Osteocyte (in vitro differentiated cells): ENCODE results near the gene CCL3. TPM values are rescaled to one million over a fixed set of nuclear protein-coding genes. Genes with fewer than 3 reads are reported as not detected.

Experiments used
- DNase-seq: peaks from one replicate; pipeline ENCODE4 v3.0.0; 2021; ENCODE audit warnings: mixed read lengths; ENCODE audit not compliant: unreplicated experiment; ENCODE audit errors: extremely low spot score
- H3K27ac Mint-ChIP-seq: one replicate; pipeline ENCODE4 v1.8.0; 2021; ENCODE audit warnings: mild to moderate bottlenecking, mixed read lengths; ENCODE audit not compliant: unreplicated experiment
- H3K27me3 Mint-ChIP-seq: one replicate; pipeline ENCODE4 v1.8.0; 2021; ENCODE audit warnings: mixed read lengths; ENCODE audit not compliant: unreplicated experiment
- H3K36me3 Mint-ChIP-seq: one replicate; pipeline ENCODE4 v1.8.0; 2021; ENCODE audit warnings: mixed read lengths; ENCODE audit not compliant: unreplicated experiment
- H3K4me1 Mint-ChIP-seq: one replicate; pipeline ENCODE4 v1.8.0; 2021; ENCODE audit warnings: mixed read lengths; ENCODE audit not compliant: unreplicated experiment
- H3K4me3 Mint-ChIP-seq: one replicate; pipeline ENCODE4 v1.8.0; 2021; ENCODE audit warnings: mild to moderate bottlenecking, moderate library complexity, mixed read lengths; ENCODE audit not compliant: unreplicated experiment
- H3K9me3 Mint-ChIP-seq: one replicate; pipeline ENCODE4 v1.8.0; 2021; ENCODE audit warnings: mixed read lengths; ENCODE audit not compliant: unreplicated experiment
- CTCF ChIP-seq: fragments of 200-600 bp; sonication (generic); IDR thresholded peaks from 2 replicates; pipeline ENCODE4 v1.5.0; 2021; ENCODE audit warnings: antibody characterized with exemption, mild to moderate bottlenecking, moderate library complexity
- long read RNA-seq: library from polyadenylated mRNA; unstranded; transcript quantifications from one replicate; pipeline ENCODE4 v2.0.0, GENCODE V29; 2021
- total RNA-seq: library from RNA; stranded (reverse); gene quantifications from 2 replicates; pipeline ENCODE4 v1.2.1, GENCODE V29; 2021

The CCL3 gene
- not detected in 2 replicates for total RNA-seq
- long read RNA-seq, result 0 reads

- Mint-ChIP-seq H3K4me3 (no peak within 1 kb of the TSS), H3K4me1 (no peaks in the 10 kb centered on the region), H3K36me3 (no peaks in the 10 kb centered on the region), H3K9me3 (no peaks in the 10 kb centered on the region), H3K27me3 (peaks cover 11% of the 10 kb centered on the region), H3K27ac (no peak within 1 kb of the TSS)
- TF ChIP-seq CTCF, result no peak
- DNase-seq, result no peak
These were observed at the start of gene CCL3 for GRCh38 chr17:36089888-36090836. Gene CCL3, minus strand, starts transcription at chr17:36090143. Its CDS starts 85 bp downstream, at chr17:36090058.

- no peaks in the 10 kb centered on the region for H3K36me3 Mint-ChIP-seq
- peaks cover 24% of the 10 kb centered on the region for H3K27me3 Mint-ChIP-seq
- no peak for TF ChIP-seq CTCF
- no peak overlapping the region for H3K4me3 Mint-ChIP-seq
- no peak for DNase-seq
- H3K9me3 Mint-ChIP-seq, result no peaks in the 10 kb centered on the region
- no peaks in the 10 kb centered on the region for H3K4me1 Mint-ChIP-seq
- no peak overlapping the region for H3K27ac Mint-ChIP-seq
These were observed 46.5 kb upstream of the CCL3 start for GRCh38 chr17:36136439-36136838.

GRCh38 chr17:36136036-36136435 lies 46.1 kb upstream of the CCL3 start:
- Mint-ChIP-seq H3K9me3 (no peaks in the 10 kb centered on the region), H3K4me3 (no peak overlapping the region), H3K27me3 (peaks cover 21% of the 10 kb centered on the region), H3K4me1 (no peaks in the 10 kb centered on the region), H3K36me3 (no peaks in the 10 kb centered on the region), H3K27ac (no peak overlapping the region)
- DNase-seq, result no peak
- TF ChIP-seq CTCF, result no peak

- TF ChIP-seq CTCF, result no peak
- H3K36me3 Mint-ChIP-seq, result no peaks in the 10 kb centered on the region
- DNase-seq, result no peak
- H3K9me3 Mint-ChIP-seq, result no peaks in the 10 kb centered on the region
- no peak overlapping the region for H3K27ac Mint-ChIP-seq
- no peak overlapping the region for H3K4me3 Mint-ChIP-seq
- peaks cover 18% of the 10 kb centered on the region for H3K27me3 Mint-ChIP-seq
- no peaks in the 10 kb centered on the region for H3K4me1 Mint-ChIP-seq
These were observed 45.5 kb upstream of the CCL3 start for GRCh38 chr17:36135465-36135864.

GRCh38 chr17:36133602-36134236 lies 43.8 kb upstream of the CCL3 start:
- no peak for DNase-seq
- no peak overlapping the region for H3K27ac Mint-ChIP-seq
- H3K4me1 Mint-ChIP-seq, result no peaks in the 10 kb centered on the region
- H3K27me3 Mint-ChIP-seq, result peaks cover 24% of the 10 kb centered on the region
- no peak for TF ChIP-seq CTCF
- no peak overlapping the region for H3K4me3 Mint-ChIP-seq
- H3K9me3 Mint-ChIP-seq, result no peaks in the 10 kb centered on the region
- H3K36me3 Mint-ChIP-seq, result no peaks in the 10 kb centered on the region
